Hepatocyte (in vitro differentiated cells): Measurements from ENCODE around the gene CYTH4. TPM values are rescaled to one million over a fixed set of nuclear protein-coding genes. Genes with fewer than 3 reads are reported as not detected.

Source experiments
- DNase-seq: peaks from one replicate; pipeline ENCODE4 v3.0.0-alpha.2; 2016; ENCODE audit warnings: low spot score
- H2AFZ ChIP-seq: fragments of 200-600 bp; sonication (generic); 2 replicates; pipeline ENCODE4 v1.6.0; 2016; ENCODE audit warnings: antibody characterized with exemption, mild to moderate bottlenecking
- H3K27ac ChIP-seq: fragments of 200-600 bp; sonication (generic); 2 replicates; pipeline ENCODE4 v1.5.1; 2016; ENCODE audit warnings: mild to moderate bottlenecking
- H3K27me3 ChIP-seq: fragments of 200-600 bp; sonication (generic); 2 replicates; pipeline ENCODE4 v1.6.1; 2016
- H3K36me3 ChIP-seq: fragments of 200-600 bp; sonication (generic); replicated peaks from 2 replicates; pipeline ENCODE4 v1.5.1; 2016; ENCODE audit warnings: low read depth; ENCODE audit not compliant: insufficient read depth
- H3K4me1 ChIP-seq: fragments of 200-600 bp; sonication (generic); 2 replicates; pipeline ENCODE4 v1.5.1; 2016; ENCODE audit warnings: mild to moderate bottlenecking, moderate library complexity; ENCODE audit not compliant: insufficient read depth
- H3K4me2 ChIP-seq: fragments of 200-600 bp; sonication (generic); 2 replicates; pipeline ENCODE4 v1.6.0; 2016
- H3K4me3 ChIP-seq: fragments of 200-600 bp; sonication (generic); 2 replicates; pipeline ENCODE4 v1.5.1; 2016; ENCODE audit warnings: mild to moderate bottlenecking
- H3K79me2 ChIP-seq: fragments of 200-600 bp; sonication (generic); 2 replicates; pipeline ENCODE4 v1.6.0; 2017; ENCODE audit warnings: mild to moderate bottlenecking
- H3K9me2 ChIP-seq: fragments of 200-600 bp; sonication (generic); replicated peaks from 2 replicates; pipeline ENCODE4 v1.6.0; 2017; ENCODE audit warnings: mild to moderate bottlenecking; ENCODE audit not compliant: insufficient read depth
- H3K9me3 ChIP-seq: fragments of 200-600 bp; sonication (generic); 2 replicates; pipeline ENCODE4 v1.5.1; 2016; ENCODE audit warnings: low read depth, mild to moderate bottlenecking
- H4K20me1 ChIP-seq: fragments of 200-600 bp; sonication (generic); 2 replicates; pipeline ENCODE4 v1.6.0; 2016; ENCODE audit warnings: mild to moderate bottlenecking; ENCODE audit not compliant: insufficient read depth, poor library complexity, severe bottlenecking
- EZH2 ChIP-seq: fragments of 200-600 bp; sonication (generic); IDR thresholded peaks from 2 replicates; pipeline ENCODE4 v1.6.1; 2016; ENCODE audit warnings: antibody characterized with exemption, mild to moderate bottlenecking, borderline replicate concordance
- EZH2phosphoT487 ChIP-seq: fragments of 200-600 bp; sonication (generic); IDR thresholded peaks from one replicate; pipeline ENCODE4 v1.6.1; 2018; ENCODE audit warnings: antibody characterized with exemption, mild to moderate bottlenecking, low read depth, moderate library complexity; ENCODE audit not compliant: unreplicated experiment, severe bottlenecking
- WGBS: methylation state at CpG from one replicate; pipeline ENCODE4 v1.1.6; 2016; ENCODE audit warnings: low lambda C conversion rate; ENCODE audit errors: missing lambda C conversion rate; 5-methylcytosine and 5-hydroxymethylcytosine counted together
- polyA plus RNA-seq: library from polyadenylated mRNA; unstranded; fragments of >200 nt; fragmentation: Nextera tagmentation; extraction: Ambion mirVana; gene quantifications from 2 replicates; pipeline ENCODE4 v1.2.1, GENCODE V29; 2016
- total RNA-seq: library from RNA; depleted of rRNA; stranded (reverse); fragments of >200 nt; gene quantifications from 2 replicates; pipeline ENCODE4 v1.2.3, GENCODE V29; 2014
- TF ChIP-seq, protein P1 (sequence below): fragments of 200-600 bp; sonication (generic); IDR thresholded peaks from 2 replicates; pipeline ENCODE4 v1.5.1; 2016; ENCODE audit warnings: antibody characterized with exemption, mild to moderate bottlenecking; ENCODE audit not compliant: poor library complexity

The CYTH4 gene
- total and polyA plus RNA-seq, 2 experiments from 2014 or later, result 0.57 to 0.94 TPM

DNA sequence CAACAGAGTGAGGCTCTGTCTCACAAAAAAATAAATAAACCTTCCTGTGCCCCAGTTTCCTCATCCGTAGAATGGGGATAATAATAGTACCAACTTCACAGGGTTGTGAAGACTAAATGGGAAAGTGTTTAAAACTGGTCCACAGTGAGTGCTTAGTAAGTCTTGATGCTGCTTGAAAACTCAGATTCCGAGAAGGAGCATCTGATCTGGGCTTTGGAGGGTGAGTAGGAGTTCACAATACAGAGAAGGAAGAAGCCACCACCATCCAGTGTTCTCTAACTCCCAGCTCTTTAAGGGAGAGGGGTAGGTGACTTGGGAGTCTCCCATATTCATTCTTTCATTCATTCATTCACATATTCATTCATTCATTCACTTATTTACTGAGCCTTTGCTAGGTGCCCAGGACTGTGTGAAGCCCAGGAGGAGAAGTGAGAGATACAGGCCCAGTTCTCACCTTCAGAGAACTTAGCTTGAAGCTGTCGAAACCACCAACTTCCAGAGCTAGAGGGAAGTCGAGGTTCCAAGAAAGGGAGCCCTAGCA lies 17.7 kb downstream of the CYTH4 start:
- H3K27ac ChIP-seq, result no peak overlapping the region

GRCh38 chr22:37300551-37301017 lies 18.3 kb downstream of the CYTH4 start:
- Histone ChIP-seq H3K4me3 (no peak overlapping the region), H4K20me1 (no peaks in the 10 kb centered on the region), H3K27ac (no peak overlapping the region), H3K9me3 (no peaks in the 10 kb centered on the region), H3K79me2 (no peaks in the 10 kb centered on the region), H2AFZ (no peak overlapping the region), H3K9me2 (no peaks in the 10 kb centered on the region), H3K36me3 (no peaks in the 10 kb centered on the region), H3K27me3 (no peaks in the 10 kb centered on the region), H3K4me1 (peaks cover 5% of the 10 kb centered on the region), H3K4me2 (no peak overlapping the region)
- no peak for TF ChIP-seq EZH2
- TF ChIP-seq, protein P1, sequence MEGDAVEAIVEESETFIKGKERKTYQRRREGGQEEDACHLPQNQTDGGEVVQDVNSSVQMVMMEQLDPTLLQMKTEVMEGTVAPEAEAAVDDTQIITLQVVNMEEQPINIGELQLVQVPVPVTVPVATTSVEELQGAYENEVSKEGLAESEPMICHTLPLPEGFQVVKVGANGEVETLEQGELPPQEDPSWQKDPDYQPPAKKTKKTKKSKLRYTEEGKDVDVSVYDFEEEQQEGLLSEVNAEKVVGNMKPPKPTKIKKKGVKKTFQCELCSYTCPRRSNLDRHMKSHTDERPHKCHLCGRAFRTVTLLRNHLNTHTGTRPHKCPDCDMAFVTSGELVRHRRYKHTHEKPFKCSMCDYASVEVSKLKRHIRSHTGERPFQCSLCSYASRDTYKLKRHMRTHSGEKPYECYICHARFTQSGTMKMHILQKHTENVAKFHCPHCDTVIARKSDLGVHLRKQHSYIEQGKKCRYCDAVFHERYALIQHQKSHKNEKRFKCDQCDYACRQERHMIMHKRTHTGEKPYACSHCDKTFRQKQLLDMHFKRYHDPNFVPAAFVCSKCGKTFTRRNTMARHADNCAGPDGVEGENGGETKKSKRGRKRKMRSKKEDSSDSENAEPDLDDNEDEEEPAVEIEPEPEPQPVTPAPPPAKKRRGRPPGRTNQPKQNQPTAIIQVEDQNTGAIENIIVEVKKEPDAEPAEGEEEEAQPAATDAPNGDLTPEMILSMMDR, result no peak
- TF ChIP-seq EZH2phosphoT487, result no peak
- DNase-seq, result no peak
- 81% methylated on average over 17 of the region's 19 CpGs for WGBS

More for the DNA sequence above, 17.7 kb downstream of the CYTH4 start:
- peaks cover 5% of the 10 kb centered on the region for H3K4me1 ChIP-seq
- H3K9me3 ChIP-seq, result no peaks in the 10 kb centered on the region
- H3K79me2 ChIP-seq, result no peaks in the 10 kb centered on the region
- no peaks in the 10 kb centered on the region for H3K36me3 ChIP-seq
- H3K4me3 ChIP-seq, result no peak overlapping the region
- H3K27me3 ChIP-seq, result no peaks in the 10 kb centered on the region
- no peak overlapping the region for H3K4me2 ChIP-seq
- no peak overlapping the region for H2AFZ ChIP-seq
- TF ChIP-seq EZH2phosphoT487 (no peak), EZH2 (no peak)
- TF ChIP-seq, protein P1, result no peak
- no peaks in the 10 kb centered on the region for H3K9me2 ChIP-seq
- DNase-seq, result no peak
- WGBS, result 99% methylated on average over 4 of the region's 4 CpGs
- no peaks in the 10 kb centered on the region for H4K20me1 ChIP-seq

DNA sequence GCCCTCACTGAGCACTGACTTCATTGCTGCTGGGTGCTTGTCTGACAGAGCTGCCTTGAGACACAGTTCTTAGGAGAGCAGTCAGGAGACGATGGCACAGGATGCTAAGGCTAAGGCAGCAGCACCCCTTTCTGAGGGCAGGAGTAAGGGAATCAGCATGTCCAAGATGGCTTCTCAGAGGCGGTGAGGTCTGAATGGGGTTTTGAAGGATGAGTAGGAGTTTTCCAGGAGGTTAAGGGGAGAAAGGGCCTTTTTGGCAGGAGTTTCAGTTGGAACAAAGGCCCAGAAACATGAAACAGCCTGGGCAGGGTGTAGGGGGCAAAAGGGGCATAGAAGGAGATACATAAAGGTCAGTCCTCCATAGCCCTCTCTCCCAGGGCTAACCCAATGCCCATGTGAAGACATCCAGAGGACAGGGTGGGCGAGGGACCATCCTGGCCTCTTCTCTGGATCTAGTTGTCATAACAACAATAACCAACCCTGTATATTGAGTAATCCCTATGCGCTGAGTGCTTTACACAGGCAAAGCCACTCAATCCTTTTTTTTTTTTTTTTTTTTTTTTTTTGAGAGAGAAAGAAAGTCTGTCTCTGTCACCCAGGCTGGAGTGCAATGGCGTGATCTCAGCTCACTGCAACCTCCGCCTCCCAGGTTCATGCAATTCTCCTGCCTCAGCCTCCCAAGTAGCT lies 19.0 kb downstream of the CYTH4 start:
- TF ChIP-seq, protein P1, result no peak
- H3K4me3 ChIP-seq, result no peak overlapping the region
- no peaks in the 10 kb centered on the region for H3K79me2 ChIP-seq
- no peak overlapping the region for H3K27ac ChIP-seq
- H3K36me3 ChIP-seq, result no peaks in the 10 kb centered on the region
- H3K4me1 ChIP-seq, result peaks cover 5% of the 10 kb centered on the region
- no peak for DNase-seq
- no peaks in the 10 kb centered on the region for H4K20me1 ChIP-seq
- H3K9me2 ChIP-seq, result no peaks in the 10 kb centered on the region
- H3K9me3 ChIP-seq, result no peaks in the 10 kb centered on the region
- H3K27me3 ChIP-seq, result no peaks in the 10 kb centered on the region
- H2AFZ ChIP-seq, result no peak overlapping the region
- 95% methylated on average over 6 of the region's 6 CpGs for WGBS
- H3K4me2 ChIP-seq, result no peak overlapping the region
